NCI-H1694 treated with DMSO at 0.1 percent for 48 hours (cell line): ENCODE results near the gene RPRD2.

Experiments used
- DNase-seq: peaks from one replicate; lab custom pipeline; 2025; lab: John Stamatoyannopoulos, UW

Gene RPRD2

GRCh38 chr1:150514913-150515327 lies 151.0 kb downstream of the RPRD2 start:
- DNase-seq, result no peak

- DNase-seq, result peak; percentile 98
Observed at GRCh38 chr1:150515328-150516049, 151.5 kb downstream of the RPRD2 start, which contains the start of gene FALEC. Gene FALEC (plus strand): TSS chr1:150515752.

- peak; percentile 31 for DNase-seq
Observed at GRCh38 chr1:150516050-150516591, 152.2 kb downstream of the RPRD2 start.

- peak; percentile 24 for DNase-seq
Observed at GRCh38 chr1:150516616-150517015, 152.7 kb downstream of the RPRD2 start.

GRCh38 chr1:150521196-150521968 lies 157.4 kb downstream of the RPRD2 start:
- no peak for DNase-seq

- DNase-seq, result no peak
Observed at GRCh38 chr1:150525348-150525747, 161.4 kb downstream of the RPRD2 start.
